Measurements from ENCODE around the gene BBS5.

DNA sequence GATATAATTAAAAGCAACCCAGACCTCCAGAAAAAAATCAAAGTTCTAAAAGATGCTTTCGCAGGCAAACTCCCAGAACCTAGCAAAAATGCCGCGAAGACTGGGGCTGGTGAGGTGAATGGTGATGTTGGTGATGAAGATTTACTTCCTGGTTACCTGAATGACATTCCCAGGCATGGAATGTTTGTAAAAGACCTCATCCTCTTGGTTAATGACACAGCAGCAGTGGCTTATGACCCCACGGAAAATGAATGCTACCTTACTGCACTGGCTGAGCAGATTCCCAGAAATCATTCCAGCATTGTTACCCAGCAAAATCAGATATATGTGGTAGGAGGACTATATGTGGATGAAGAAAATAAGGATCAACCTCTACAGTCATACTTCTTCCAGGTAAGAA lies 31.2 kb downstream of the BBS5 start:
- TF ChIP-seq, protein P1, sequence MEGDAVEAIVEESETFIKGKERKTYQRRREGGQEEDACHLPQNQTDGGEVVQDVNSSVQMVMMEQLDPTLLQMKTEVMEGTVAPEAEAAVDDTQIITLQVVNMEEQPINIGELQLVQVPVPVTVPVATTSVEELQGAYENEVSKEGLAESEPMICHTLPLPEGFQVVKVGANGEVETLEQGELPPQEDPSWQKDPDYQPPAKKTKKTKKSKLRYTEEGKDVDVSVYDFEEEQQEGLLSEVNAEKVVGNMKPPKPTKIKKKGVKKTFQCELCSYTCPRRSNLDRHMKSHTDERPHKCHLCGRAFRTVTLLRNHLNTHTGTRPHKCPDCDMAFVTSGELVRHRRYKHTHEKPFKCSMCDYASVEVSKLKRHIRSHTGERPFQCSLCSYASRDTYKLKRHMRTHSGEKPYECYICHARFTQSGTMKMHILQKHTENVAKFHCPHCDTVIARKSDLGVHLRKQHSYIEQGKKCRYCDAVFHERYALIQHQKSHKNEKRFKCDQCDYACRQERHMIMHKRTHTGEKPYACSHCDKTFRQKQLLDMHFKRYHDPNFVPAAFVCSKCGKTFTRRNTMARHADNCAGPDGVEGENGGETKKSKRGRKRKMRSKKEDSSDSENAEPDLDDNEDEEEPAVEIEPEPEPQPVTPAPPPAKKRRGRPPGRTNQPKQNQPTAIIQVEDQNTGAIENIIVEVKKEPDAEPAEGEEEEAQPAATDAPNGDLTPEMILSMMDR (IDR thresholded peaks at IDR 0.05; ENCODE audit: poor library complexity, severe bottlenecking): no peak
- TF ChIP-seq POLR2AphosphoS5 (IDR thresholded peaks at IDR 0.05) (no peak), EP300 (conservative IDR thresholded peaks at IDR 0.05; ENCODE audit: poor library complexity, severe bottlenecking) (no peak)

Data from neural cell (in vitro differentiated cells).